Natural killer cell (primary cell): Measurements from ENCODE around the gene PUSL1. TPM values are rescaled to one million over a fixed set of nuclear protein-coding genes. Genes with fewer than 3 reads are reported as not detected.

Experiments used
- ATAC-seq, 3 donors: fragments of 150-1000 bp in 2 of 3; fragments of 200-7000 bp in 1 of 3; cut with Tn5 transposase; 1 replicate in 1 of 3; 2 replicates in 2 of 3; pipeline ENCODE4 v1.10.0; 2021; ENCODE audit warnings: mild to moderate bottlenecking in 2 of 3, moderate library complexity in 2 of 3
- DNase-seq, 2 donors: peaks; one replicate each; pipeline versions ENCODE4 v3.0.0 to v3.0.0-alpha.2; 2013 to 2021; ENCODE audit warnings: mixed read lengths in 1 of 2
- H3K27ac ChIP-seq: one replicate; pipeline ENCODE4 v1.5.1; 2013; ENCODE audit warnings: mild to moderate bottlenecking, low read length
- H3K27me3 ChIP-seq: one replicate; pipeline ENCODE4 v1.6.1; 2013; ENCODE audit warnings: low read length; ENCODE audit not compliant: control insufficient read depth, insufficient read depth
- H3K36me3 ChIP-seq: one replicate; pipeline ENCODE4 v1.6.1; 2013; ENCODE audit warnings: low read length; ENCODE audit not compliant: control insufficient read depth, insufficient read depth
- H3K4me1 ChIP-seq: one replicate; pipeline ENCODE4 v1.6.1; 2013; ENCODE audit warnings: low read length; ENCODE audit not compliant: control insufficient read depth, insufficient read depth
- H3K4me3 ChIP-seq: one replicate; pipeline ENCODE4 v1.5.1; 2013; ENCODE audit warnings: low read length
- H3K9me3 ChIP-seq: one replicate; pipeline ENCODE4 v1.6.1; 2013; ENCODE audit warnings: low read length; ENCODE audit not compliant: control insufficient read depth, insufficient read depth
- H3K27ac Mint-ChIP-seq, 2 donors: one replicate each; pipeline ENCODE4 v1.8.0; 2022; ENCODE audit warnings: mild to moderate bottlenecking in 2 of 2, mixed read lengths in 2 of 2, moderate library complexity in 1 of 2
- H3K27me3 Mint-ChIP-seq, 2 donors: one replicate each; pipeline ENCODE4 v1.8.0; 2022; ENCODE audit warnings: low read depth in 2 of 2, mixed read lengths in 2 of 2
- H3K36me3 Mint-ChIP-seq: one replicate; pipeline ENCODE4 v1.8.0; 2022; ENCODE audit warnings: mixed read lengths
- H3K4me1 Mint-ChIP-seq, 2 donors: one replicate each; pipeline ENCODE4 v1.8.0; 2022; ENCODE audit warnings: mixed read lengths in 2 of 2
- H3K4me3 Mint-ChIP-seq: one replicate; pipeline ENCODE4 v1.8.0; 2022; ENCODE audit warnings: mild to moderate bottlenecking, moderate library complexity, mixed read lengths
- H3K9me3 Mint-ChIP-seq, 2 donors: one replicate each; pipeline ENCODE4 v1.8.0; 2022; ENCODE audit warnings: mixed read lengths in 2 of 2
- WGBS: methylation state at CpG from one replicate; pipeline ENCODE4 v1.1.7; 2013; ENCODE audit warnings: missing lambda C conversion rate; ENCODE audit not compliant: insufficient coverage; 5-methylcytosine and 5-hydroxymethylcytosine counted together
- intact Hi-C: fragments of 100-400 bp; cut with micrococcal nuclease; formaldehyde crosslinking; loops from one replicate; pipeline ENCODE4 v1.14.2; 2022
- total RNA-seq, 4 donors: library from RNA; stranded (reverse); fragments of 120-200 nt in 1 of 4; gene quantifications; one replicate each; pipeline versions ENCODE4 v1.2.3 to v1.2.4, GENCODE V29; 2013 to 2022
- TF ChIP-seq, protein P1 (sequence below): fragments of 200-600 bp; IDR thresholded peaks from one replicate; pipeline ENCODE4 v1.8.0; 2022; ENCODE audit warnings: antibody characterized with exemption

The PUSL1 gene
- total RNA-seq, 3 donors from 2014 or later (not counting 1 experiment from before 2014, with no cell fraction given): 11.1 to 13.0 (median 12.9) TPM

DNA sequence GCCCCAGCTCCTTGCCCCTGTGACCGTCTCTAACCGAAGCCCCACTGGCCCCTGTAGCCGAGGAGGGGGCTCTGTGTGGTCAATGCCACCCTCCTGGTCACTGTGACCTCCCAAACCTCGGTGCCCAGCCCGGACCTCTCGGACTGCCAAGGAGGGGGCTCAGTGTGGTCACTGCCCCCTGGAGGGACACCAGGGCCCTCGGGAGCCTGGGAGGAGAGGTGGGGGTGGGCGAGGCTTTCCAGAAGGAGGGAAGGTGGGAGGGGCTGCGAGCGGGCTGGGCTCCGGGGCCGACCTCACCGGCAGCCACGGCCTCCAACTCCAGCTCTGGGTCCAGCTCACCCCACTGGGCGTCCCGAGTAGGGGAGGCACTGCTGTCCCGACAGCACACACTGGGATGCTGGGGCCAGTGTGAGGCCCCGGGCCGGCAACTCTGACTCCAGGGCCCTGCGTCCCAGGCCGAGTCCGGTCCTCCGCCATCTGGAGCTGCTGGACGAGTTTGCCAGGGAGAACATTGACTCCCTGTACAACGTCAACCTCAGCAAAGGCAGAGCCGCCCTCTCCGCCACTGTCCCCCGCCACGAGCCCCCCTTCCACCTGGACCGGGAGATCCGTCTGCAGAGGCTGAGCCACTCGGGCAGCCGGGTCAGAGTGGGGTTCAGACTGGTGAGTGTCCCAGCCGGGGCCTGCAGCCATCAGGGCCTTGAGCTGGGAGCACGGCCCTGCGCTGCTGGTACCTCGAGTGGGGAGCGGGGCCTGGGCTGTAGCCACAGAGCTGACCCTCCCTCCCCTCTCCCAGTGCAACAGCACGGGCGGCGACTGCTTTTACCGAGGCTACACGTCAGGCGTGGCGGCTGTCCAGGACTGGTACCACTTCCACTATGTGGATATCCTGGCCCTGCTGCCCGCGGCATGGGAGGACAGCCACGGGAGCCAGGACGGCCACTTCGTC, 21.8 kb upstream of the PUSL1 start:
- ATAC-seq (no peak), DNase-seq (no peak)
- no peaks in the 10 kb centered on the region for H3K9me3 Mint-ChIP-seq
- H3K27ac Mint-ChIP-seq: no peak overlapping the region
- peaks cover 0 to 3% of the 10 kb centered on the region in 2 donors for H3K27me3 Mint-ChIP-seq
- WGBS: 74% methylated on average over 49 of the region's 50 CpGs
- no peaks in the 10 kb centered on the region for H3K36me3 Mint-ChIP-seq
- Histone ChIP-seq H3K4me3 (no peak overlapping the region), H3K27me3 (no peaks in the 10 kb centered on the region), H3K36me3 (no peaks in the 10 kb centered on the region), H3K9me3 (no peaks in the 10 kb centered on the region), H3K27ac (no peak overlapping the region), H3K4me1 (peaks cover 3% of the 10 kb centered on the region)
- H3K4me3 Mint-ChIP-seq: no peak overlapping the region
- intact Hi-C loops: no loop called here
- peaks cover 0 to 5% of the 10 kb centered on the region in 2 donors for H3K4me1 Mint-ChIP-seq
- TF ChIP-seq, protein P1, sequence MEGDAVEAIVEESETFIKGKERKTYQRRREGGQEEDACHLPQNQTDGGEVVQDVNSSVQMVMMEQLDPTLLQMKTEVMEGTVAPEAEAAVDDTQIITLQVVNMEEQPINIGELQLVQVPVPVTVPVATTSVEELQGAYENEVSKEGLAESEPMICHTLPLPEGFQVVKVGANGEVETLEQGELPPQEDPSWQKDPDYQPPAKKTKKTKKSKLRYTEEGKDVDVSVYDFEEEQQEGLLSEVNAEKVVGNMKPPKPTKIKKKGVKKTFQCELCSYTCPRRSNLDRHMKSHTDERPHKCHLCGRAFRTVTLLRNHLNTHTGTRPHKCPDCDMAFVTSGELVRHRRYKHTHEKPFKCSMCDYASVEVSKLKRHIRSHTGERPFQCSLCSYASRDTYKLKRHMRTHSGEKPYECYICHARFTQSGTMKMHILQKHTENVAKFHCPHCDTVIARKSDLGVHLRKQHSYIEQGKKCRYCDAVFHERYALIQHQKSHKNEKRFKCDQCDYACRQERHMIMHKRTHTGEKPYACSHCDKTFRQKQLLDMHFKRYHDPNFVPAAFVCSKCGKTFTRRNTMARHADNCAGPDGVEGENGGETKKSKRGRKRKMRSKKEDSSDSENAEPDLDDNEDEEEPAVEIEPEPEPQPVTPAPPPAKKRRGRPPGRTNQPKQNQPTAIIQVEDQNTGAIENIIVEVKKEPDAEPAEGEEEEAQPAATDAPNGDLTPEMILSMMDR: no peak

DNA sequence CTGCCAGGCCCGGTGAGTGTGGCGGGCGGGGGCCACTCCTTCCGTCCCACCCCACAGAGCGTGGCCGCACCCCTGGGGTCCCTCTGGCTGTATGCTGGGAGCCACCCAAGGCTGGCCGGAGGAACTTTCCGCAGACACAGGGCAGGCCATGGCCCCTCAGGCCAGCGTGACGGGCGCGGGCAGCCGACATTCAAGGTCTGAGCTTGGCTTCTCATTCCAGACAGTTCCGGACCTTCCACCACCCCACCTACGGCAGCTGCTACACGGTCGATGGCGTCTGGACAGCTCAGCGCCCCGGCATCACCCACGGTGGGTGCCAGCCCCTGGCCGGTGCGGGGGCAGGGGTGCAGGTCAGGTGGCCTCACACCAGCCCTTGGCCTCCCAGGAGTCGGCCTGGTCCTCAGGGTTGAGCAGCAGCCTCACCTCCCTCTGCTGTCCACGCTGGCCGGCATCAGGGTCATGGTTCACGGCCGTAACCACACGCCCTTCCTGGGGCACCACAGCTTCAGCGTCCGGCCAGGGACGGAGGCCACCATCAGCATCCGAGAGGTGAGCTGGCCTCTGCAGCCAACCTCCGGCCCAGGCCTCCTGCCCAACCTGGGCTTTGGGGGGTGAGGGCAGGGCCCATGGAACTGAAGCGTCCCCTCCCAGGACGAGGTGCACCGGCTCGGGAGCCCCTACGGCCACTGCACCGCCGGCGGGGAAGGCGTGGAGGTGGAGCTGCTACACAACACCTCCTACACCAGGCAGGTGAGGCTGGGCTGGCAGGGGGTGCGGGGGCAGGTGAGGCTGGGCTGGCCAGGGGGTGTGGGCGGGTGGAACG, 20.9 kb upstream of the PUSL1 start:
- H3K9me3 Mint-ChIP-seq: no peaks in the 10 kb centered on the region
- Histone ChIP-seq H3K4me1 (peaks cover 3% of the 10 kb centered on the region), H3K36me3 (no peaks in the 10 kb centered on the region), H3K4me3 (no peak overlapping the region), H3K9me3 (no peaks in the 10 kb centered on the region), H3K27ac (no peak overlapping the region), H3K27me3 (no peaks in the 10 kb centered on the region)
- 93% methylated on average over 45 of the region's 46 CpGs for WGBS
- peaks cover 0 to 3% of the 10 kb centered on the region in 2 donors for H3K27me3 Mint-ChIP-seq
- no peak for ATAC-seq
- peaks cover 0 to 5% of the 10 kb centered on the region in 2 donors for H3K4me1 Mint-ChIP-seq
- TF ChIP-seq, protein P1: no peak
- H3K27ac Mint-ChIP-seq: no peak overlapping the region
- no peak for DNase-seq
- intact Hi-C loops: no loop called here
- H3K4me3 Mint-ChIP-seq: no peak overlapping the region
- no peaks in the 10 kb centered on the region for H3K36me3 Mint-ChIP-seq

DNA sequence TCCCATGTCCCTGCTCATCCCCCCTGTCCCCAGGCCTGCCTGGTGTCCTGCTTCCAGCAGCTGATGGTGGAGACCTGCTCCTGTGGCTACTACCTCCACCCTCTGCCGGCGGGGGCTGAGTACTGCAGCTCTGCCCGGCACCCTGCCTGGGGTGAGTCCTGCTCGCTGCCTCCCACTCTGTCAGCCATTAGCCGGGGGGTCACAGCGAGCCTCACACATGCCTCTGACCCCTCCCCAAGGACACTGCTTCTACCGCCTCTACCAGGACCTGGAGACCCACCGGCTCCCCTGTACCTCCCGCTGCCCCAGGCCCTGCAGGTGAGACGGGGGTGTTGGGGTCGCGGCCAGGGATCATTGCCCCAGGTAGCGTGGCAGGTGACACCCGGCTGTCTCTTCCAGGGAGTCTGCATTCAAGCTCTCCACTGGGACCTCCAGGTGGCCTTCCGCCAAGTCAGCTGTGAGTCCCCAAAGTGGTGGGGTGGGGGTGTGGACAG, 18.1 kb upstream of the PUSL1 start:
- no peak overlapping the region for H3K4me3 Mint-ChIP-seq
- TF ChIP-seq, protein P1: peak; percentile 54
- Histone ChIP-seq H3K9me3 (no peaks in the 10 kb centered on the region), H3K4me3 (no peak overlapping the region), H3K4me1 (no peaks in the 10 kb centered on the region), H3K27ac (no peak overlapping the region), H3K36me3 (no peaks in the 10 kb centered on the region), H3K27me3 (no peaks in the 10 kb centered on the region)
- ATAC-seq (peak; percentile 41 to 92 (median 70)), DNase-seq (peak; percentile 68 to 75)
- no peaks in the 10 kb centered on the region for H3K36me3 Mint-ChIP-seq
- no peaks in the 10 kb centered on the region for H3K9me3 Mint-ChIP-seq
- H3K27me3 Mint-ChIP-seq: peaks cover 0 to 3% of the 10 kb centered on the region in 2 donors
- intact Hi-C loops: loop anchor here (2.0 to 5.0 kb wide), 2 partner anchors 167 to 308 kb away; partner anchors contain the start of gene PERM1
- peaks cover 0 to 5% of the 10 kb centered on the region in 2 donors for H3K4me1 Mint-ChIP-seq
- peak overlapping the region in 1 of 2 donors; percentile 24 for H3K27ac Mint-ChIP-seq
- whole genome bisulfite sequencing: 68% methylated on average over 14 of the region's 15 CpGs
